ENCODE measurements around the gene SRSF7.

The SRSF7 gene

GRCh38 chr2:38754506-38754905 lies 3.3 kb upstream of the SRSF7 start:
- peaks cover 10% of the 10 kb centered on the region for H3F3A ChIP-seq (ENCODE audit: control insufficient read depth, insufficient read depth)
- no peaks in the 10 kb centered on the region for H3K9me3 ChIP-seq (ENCODE audit: control insufficient read depth, insufficient read depth, low read length)
- TF ChIP-seq EZH2phosphoT487 (IDR thresholded peaks at IDR 0.05; ENCODE audit: borderline replicate concordance, low read length) (no peak), CTCF (IDR thresholded peaks at IDR 0.05; ENCODE audit: low read depth, low read length, poor library complexity, severe bottlenecking) (no peak)
- peaks cover 25% of the 10 kb centered on the region for H3K79me2 ChIP-seq (ENCODE audit: control insufficient read depth, low read length)
- peak overlapping the region; percentile 41 for H3K4me3 ChIP-seq (ENCODE audit: low read length)
- peaks cover 8% of the 10 kb centered on the region for H4K20me1 ChIP-seq (ENCODE audit: control insufficient read depth, insufficient read depth, low read depth, low read length)
- peaks cover 24% of the 10 kb centered on the region for H3K4me1 ChIP-seq (ENCODE audit: control insufficient read depth, low read length)
- peaks cover 16% of the 10 kb centered on the region for H3K36me3 ChIP-seq (ENCODE audit: control insufficient read depth, low read length)
- H3K9me2 ChIP-seq (replicated peaks; ENCODE audit: control insufficient read depth, low read length) = no peaks in the 10 kb centered on the region
- H3K27ac ChIP-seq (ENCODE audit: low read depth, low read length) = no peak overlapping the region
- peak overlapping the region; percentile 54 for H3K4me2 ChIP-seq (ENCODE audit: low read length)
- H3K27me3 ChIP-seq (ENCODE audit: control insufficient read depth, low read length) = no peaks in the 10 kb centered on the region

- Histone ChIP-seq H3K9me2 (replicated peaks; ENCODE audit: control insufficient read depth, low read length) (no peaks in the 10 kb centered on the region), H3K27me3 (ENCODE audit: control insufficient read depth, low read length) (no peaks in the 10 kb centered on the region), H3K4me3 (ENCODE audit: low read length) (peak overlapping the region; percentile 35; the same call in 1 of the 2 replicates), H3K36me3 (ENCODE audit: control insufficient read depth, low read length) (peaks cover 21% of the 10 kb centered on the region), H4K20me1 (ENCODE audit: control insufficient read depth, insufficient read depth, low read depth, low read length) (peaks cover 8% of the 10 kb centered on the region), H3K4me1 (ENCODE audit: control insufficient read depth, low read length) (peaks cover 28% of the 10 kb centered on the region), H3F3A (ENCODE audit: control insufficient read depth, insufficient read depth) (peaks cover 15% of the 10 kb centered on the region), H3K9me3 (ENCODE audit: control insufficient read depth, insufficient read depth, low read length) (no peaks in the 10 kb centered on the region), H3K4me2 (ENCODE audit: low read length) (peak overlapping the region; percentile 54), H3K27ac (ENCODE audit: low read depth, low read length) (no peak overlapping the region), H3K79me2 (ENCODE audit: control insufficient read depth, low read length) (peaks cover 30% of the 10 kb centered on the region)
- TF ChIP-seq EZH2phosphoT487 (IDR thresholded peaks at IDR 0.05; ENCODE audit: borderline replicate concordance, low read length) (no peak), CTCF (IDR thresholded peaks at IDR 0.05; ENCODE audit: low read depth, low read length, poor library complexity, severe bottlenecking) (no peak)
Observed at GRCh38 chr2:38754049-38754448, 2.9 kb upstream of the SRSF7 start.

- H3K79me2 ChIP-seq (ENCODE audit: control insufficient read depth, low read length) = peaks cover 52% of the 10 kb centered on the region
- peaks cover 44% of the 10 kb centered on the region for H3K4me1 ChIP-seq (ENCODE audit: control insufficient read depth, low read length)
- peak overlapping the region; percentile 88 for H3K27ac ChIP-seq (ENCODE audit: low read depth, low read length)
- H3K9me3 ChIP-seq (ENCODE audit: control insufficient read depth, insufficient read depth, low read length) = no peaks in the 10 kb centered on the region
- no peaks in the 10 kb centered on the region for H3K9me2 ChIP-seq (replicated peaks; ENCODE audit: control insufficient read depth, low read length)
- H3K36me3 ChIP-seq (ENCODE audit: control insufficient read depth, low read length) = peaks cover 43% of the 10 kb centered on the region
- TF ChIP-seq EZH2phosphoT487 (IDR thresholded peaks at IDR 0.05; ENCODE audit: borderline replicate concordance, low read length) (no peak), CTCF (IDR thresholded peaks at IDR 0.05; ENCODE audit: low read depth, low read length, poor library complexity, severe bottlenecking) (no peak)
- peak overlapping the region; percentile 99 for H3K4me3 ChIP-seq (ENCODE audit: low read length)
- H3K4me2 ChIP-seq (ENCODE audit: low read length) = peak overlapping the region; percentile 90
- peaks cover 30% of the 10 kb centered on the region for H4K20me1 ChIP-seq (ENCODE audit: control insufficient read depth, insufficient read depth, low read depth, low read length)
- H3F3A ChIP-seq (ENCODE audit: control insufficient read depth, insufficient read depth) = peaks cover 34% of the 10 kb centered on the region
- no peaks in the 10 kb centered on the region for H3K27me3 ChIP-seq (ENCODE audit: control insufficient read depth, low read length)
Observed at GRCh38 chr2:38751596-38752410, 642 bp upstream of the SRSF7 start.

Measured in DOHH2 (cell line).